DOHH2 (cell line): ENCODE measurements around the gene SPDYE9.
"Not testable (repeated sequence)": the region's sequence is repeated elsewhere in the genome, so short reads cannot be mapped to it uniquely, and the experiment has no call there.

Source experiments
- CTCF ChIP-seq: fragments of 200-600 bp; sonication (generic); IDR thresholded peaks from one replicate; pipeline ENCODE4 v1.5.1; 2014; ENCODE audit warnings: antibody characterized with exemption, mild to moderate bottlenecking, low read depth, low read length; ENCODE audit not compliant: poor library complexity, severe bottlenecking
- EZH2phosphoT487 ChIP-seq: fragments of 200-600 bp; sonication (generic); IDR thresholded peaks from 2 replicates; pipeline ENCODE4 v1.6.1; 2017; ENCODE audit warnings: borderline replicate concordance, mild to moderate bottlenecking, antibody characterized with exemption, low read length, moderate library complexity, mixed read lengths

- not testable (repeated sequence) for TF ChIP-seq CTCF, EZH2phosphoT487
Measured at GRCh38 chr7:73085938-73086337, at the start of gene SPDYE9.
